Mesendoderm (in vitro differentiated cells): ENCODE data around the gene SFI1.

ENCODE experiments used
- DNase-seq: peaks from one replicate; pipeline ENCODE4 v3.0.0; 2013
- H2AK5ac ChIP-seq: 2 replicates; pipeline ENCODE4 v1.6.1; 2013; ENCODE audit warnings: low read length, inconsistent platforms
- H2BK120ac ChIP-seq: 2 replicates; pipeline ENCODE4 v1.6.1; 2013; ENCODE audit warnings: low read depth, mild to moderate bottlenecking, low read length, moderate library complexity, mixed read lengths
- H2BK15ac ChIP-seq: replicated peaks from 2 replicates; pipeline ENCODE4 v1.6.1; 2013; ENCODE audit warnings: low read depth, mild to moderate bottlenecking, moderate library complexity
- H2BK5ac ChIP-seq: 2 replicates; pipeline ENCODE4 v1.6.1; 2013; ENCODE audit warnings: low read length, inconsistent platforms
- H3K18ac ChIP-seq: 2 replicates; pipeline ENCODE4 v1.6.1; 2013; ENCODE audit warnings: mild to moderate bottlenecking, low read length, mixed read lengths
- H3K23ac ChIP-seq: one replicate; pipeline ENCODE4 v1.6.1; 2013; ENCODE audit warnings: low read length
- H3K27ac ChIP-seq: 2 replicates; pipeline ENCODE4 v1.5.1; 2013; ENCODE audit warnings: low read depth, mild to moderate bottlenecking, inconsistent platforms, low read length, moderate library complexity
- H3K27me3 ChIP-seq: 2 replicates; pipeline ENCODE4 v1.6.1; 2013; ENCODE audit warnings: low read length, control low read depth, mild to moderate bottlenecking, inconsistent platforms; ENCODE audit not compliant: insufficient read depth, poor library complexity
- H3K36me3 ChIP-seq: 2 replicates; pipeline ENCODE4 v1.6.1; 2013; ENCODE audit warnings: low read length, inconsistent platforms; ENCODE audit not compliant: control insufficient read depth, insufficient read depth
- H3K4ac ChIP-seq: one replicate; pipeline ENCODE4 v1.6.1; 2013; ENCODE audit warnings: low read depth, mild to moderate bottlenecking, low read length, moderate library complexity
- H3K4me1 ChIP-seq: 2 replicates; pipeline ENCODE4 v1.6.1; 2013; ENCODE audit warnings: low read depth, low read length, inconsistent platforms; ENCODE audit not compliant: control insufficient read depth
- H3K4me2 ChIP-seq: 2 replicates; pipeline ENCODE4 v1.6.1; 2013; ENCODE audit warnings: low read length
- H3K4me3 ChIP-seq: 2 replicates; pipeline ENCODE4 v1.5.1; 2013; ENCODE audit warnings: mild to moderate bottlenecking, low read length
- H3K56ac ChIP-seq: one replicate; pipeline ENCODE4 v1.6.1; 2013; ENCODE audit warnings: low read length
- H3K79me1 ChIP-seq: 2 replicates; pipeline ENCODE4 v1.6.1; 2013; ENCODE audit warnings: low read length, inconsistent platforms
- H3K79me2 ChIP-seq: 2 replicates; pipeline ENCODE4 v1.6.1; 2013; ENCODE audit warnings: mild to moderate bottlenecking, low read length; ENCODE audit not compliant: control insufficient read depth, insufficient read depth
- H3K9ac ChIP-seq: 2 replicates; pipeline ENCODE4 v1.6.1; 2013; ENCODE audit warnings: low read length, inconsistent platforms
- H4K5ac ChIP-seq: one replicate; pipeline ENCODE4 v1.6.1; 2013; ENCODE audit warnings: low read length
- H4K8ac ChIP-seq: one replicate; pipeline ENCODE4 v1.6.1; 2013; ENCODE audit warnings: low read depth, mild to moderate bottlenecking, control low read depth, low read length, moderate library complexity
- WGBS: extraction: QIAGEN DNeasy Blood & Tissue Kit; methylation state at CpG from one replicate; pipeline ENCODE4 v1.1.7; 2013; ENCODE audit warnings: low lambda C conversion rate, missing lambda C conversion rate; ENCODE audit not compliant: insufficient coverage; ENCODE audit errors: extremely low coverage; 5-methylcytosine and 5-hydroxymethylcytosine counted together

SFI1 gene

DNA sequence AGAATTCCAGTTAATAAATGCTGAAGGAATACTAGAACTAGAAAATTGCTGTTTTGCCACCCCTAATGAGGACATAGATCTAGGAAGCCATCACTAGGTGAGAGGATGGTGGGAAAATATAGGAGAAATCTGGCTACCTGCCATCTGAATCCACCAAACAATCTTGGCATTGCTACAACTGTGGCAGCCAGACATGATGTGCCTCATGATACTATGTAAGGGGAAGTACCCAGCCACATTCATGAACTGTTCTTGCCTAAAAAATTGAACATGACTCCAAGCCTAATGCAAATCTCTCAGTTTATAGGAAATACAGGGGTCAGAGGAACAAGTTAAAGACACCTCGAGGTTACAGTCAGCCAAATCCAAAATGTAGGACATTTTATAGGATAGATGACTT lies 72.8 kb downstream of the SFI1 start:
- no peak overlapping the region for H2BK120ac ChIP-seq
- no CpG with 5 or more reads among the region's 1 CpG for WGBS
- no peaks in the 10 kb centered on the region for H3K4me1 ChIP-seq
- no peak overlapping the region for H3K27ac ChIP-seq
- H2BK15ac ChIP-seq, result no peak overlapping the region
- H3K4me2 ChIP-seq, result no peak overlapping the region
- DNase-seq, result no peak
- no peaks in the 10 kb centered on the region for H3K27me3 ChIP-seq
- no peak overlapping the region for H2AK5ac ChIP-seq
- no peaks in the 10 kb centered on the region for H3K79me1 ChIP-seq
- H3K4ac ChIP-seq, result no peak overlapping the region
- no peak overlapping the region for H4K5ac ChIP-seq
- H3K56ac ChIP-seq, result no peak overlapping the region
- no peak overlapping the region for H3K23ac ChIP-seq
- H3K4me3 ChIP-seq, result no peak overlapping the region
- no peaks in the 10 kb centered on the region for H3K79me2 ChIP-seq
- H3K18ac ChIP-seq, result no peak overlapping the region
- no peak overlapping the region for H2BK5ac ChIP-seq
- no peak overlapping the region for H3K9ac ChIP-seq
- no peaks in the 10 kb centered on the region for H3K36me3 ChIP-seq
- H4K8ac ChIP-seq, result no peak overlapping the region

DNA sequence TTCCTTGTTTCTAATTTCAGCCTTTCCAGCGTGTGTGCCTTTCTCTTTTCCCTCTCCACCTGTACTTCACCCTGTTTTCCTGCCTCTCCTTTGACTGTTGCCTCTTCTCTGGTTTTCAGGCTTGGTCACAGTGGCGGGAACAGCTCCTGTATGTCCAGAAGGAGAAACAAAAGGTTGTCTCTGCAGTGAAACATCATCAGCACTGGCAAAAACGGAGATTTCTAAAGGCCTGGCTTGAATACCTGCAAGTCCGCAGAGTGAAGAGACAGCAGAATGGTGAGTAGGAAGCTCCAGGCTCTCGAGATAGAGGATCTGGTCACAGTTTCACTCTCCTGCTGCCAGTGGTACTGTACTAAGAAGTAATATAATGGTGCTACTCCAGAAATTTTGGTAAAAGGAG lies 76.6 kb downstream of the SFI1 start:
- Histone ChIP-seq H3K56ac (no peak overlapping the region), H3K27ac (no peak overlapping the region), H2BK15ac (no peak overlapping the region), H3K9ac (no peak overlapping the region), H2AK5ac (no peak overlapping the region), H3K79me2 (no peaks in the 10 kb centered on the region), H3K4me1 (no peaks in the 10 kb centered on the region), H3K4ac (no peak overlapping the region), H3K18ac (no peak overlapping the region), H3K23ac (no peak overlapping the region), H3K4me3 (no peak overlapping the region), H3K27me3 (no peaks in the 10 kb centered on the region), H3K4me2 (no peak overlapping the region), H4K5ac (no peak overlapping the region), H2BK5ac (no peak overlapping the region), H3K36me3 (no peaks in the 10 kb centered on the region), H3K79me1 (no peaks in the 10 kb centered on the region), H4K8ac (no peak overlapping the region), H2BK120ac (no peak overlapping the region)
- DNase-seq, result no peak
- WGBS, result no CpG with 5 or more reads among the region's 5 CpGs

DNA sequence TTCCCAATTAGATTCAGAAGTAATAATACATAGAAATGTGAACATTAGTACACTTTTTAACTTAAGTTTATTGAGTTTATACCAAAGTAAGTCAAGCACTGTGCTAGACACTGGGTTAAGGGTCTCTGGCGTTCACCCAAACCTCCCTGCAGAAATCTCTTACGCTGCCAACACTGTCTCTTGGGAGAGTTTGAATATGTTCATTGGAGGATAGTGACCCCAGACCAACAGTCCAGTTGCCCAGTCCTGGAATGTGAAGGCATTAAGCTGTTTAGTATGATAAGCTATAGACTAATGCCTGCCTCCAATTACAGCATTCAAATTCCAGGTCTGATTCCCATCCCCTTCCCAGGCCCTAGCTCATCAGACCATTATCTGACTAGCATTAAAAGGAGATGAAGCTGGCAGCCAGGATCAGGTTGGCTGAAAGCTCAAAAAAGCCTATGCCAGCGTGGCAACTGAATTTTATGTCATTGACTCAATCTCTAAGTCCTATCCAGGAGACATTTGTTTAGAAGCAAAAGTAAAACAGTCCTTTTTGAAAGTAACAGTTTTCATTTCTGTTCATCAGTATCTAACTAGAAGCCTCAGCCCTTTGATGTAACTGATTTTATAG lies 77.8 kb downstream of the SFI1 start:
- H3K4me2 ChIP-seq, result no peak overlapping the region
- no peak overlapping the region for H4K8ac ChIP-seq
- DNase-seq, result no peak
- no peak overlapping the region for H3K4me3 ChIP-seq
- no peak overlapping the region for H3K23ac ChIP-seq
- no peak overlapping the region for H3K18ac ChIP-seq
- no peak overlapping the region for H4K5ac ChIP-seq
- no peak overlapping the region for H3K4ac ChIP-seq
- no peak overlapping the region for H2BK5ac ChIP-seq
- no peaks in the 10 kb centered on the region for H3K79me2 ChIP-seq
- no peak overlapping the region for H2BK15ac ChIP-seq
- WGBS, result no CpG with 5 or more reads among the region's 3 CpGs
- H3K27me3 ChIP-seq, result no peaks in the 10 kb centered on the region
- no peaks in the 10 kb centered on the region for H3K79me1 ChIP-seq
- no peak overlapping the region for H3K27ac ChIP-seq
- H2BK120ac ChIP-seq, result no peak overlapping the region
- no peak overlapping the region for H2AK5ac ChIP-seq
- H3K9ac ChIP-seq, result no peak overlapping the region
- H3K4me1 ChIP-seq, result no peaks in the 10 kb centered on the region
- no peak overlapping the region for H3K56ac ChIP-seq
- H3K36me3 ChIP-seq, result no peaks in the 10 kb centered on the region

DNA sequence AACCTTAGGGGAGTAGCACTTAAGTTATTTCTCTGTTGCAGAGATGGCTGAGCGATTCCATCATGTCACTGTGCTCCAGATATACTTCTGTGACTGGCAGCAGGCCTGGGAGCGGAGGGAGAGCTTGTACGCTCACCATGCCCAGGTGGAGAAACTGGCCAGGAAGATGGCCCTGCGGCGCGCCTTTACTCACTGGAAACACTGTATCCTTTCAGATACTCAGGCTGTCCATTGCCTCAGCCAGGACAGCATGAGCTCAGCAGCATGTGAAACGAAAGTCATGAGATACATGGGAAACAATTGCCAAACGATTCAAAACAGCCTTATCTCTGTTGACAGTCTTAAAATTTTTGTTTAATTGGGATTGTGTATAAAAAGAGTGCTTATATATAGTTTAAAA lies 78.9 kb downstream of the SFI1 start:
- Histone ChIP-seq H3K27me3 (no peaks in the 10 kb centered on the region), H2AK5ac (no peak overlapping the region), H2BK15ac (no peak overlapping the region), H3K4me1 (no peaks in the 10 kb centered on the region), H3K79me1 (no peaks in the 10 kb centered on the region), H4K5ac (no peak overlapping the region), H3K36me3 (no peaks in the 10 kb centered on the region), H3K23ac (no peak overlapping the region), H3K4me3 (no peak overlapping the region), H4K8ac (no peak overlapping the region), H3K18ac (no peak overlapping the region), H3K27ac (no peak overlapping the region), H3K9ac (no peak overlapping the region), H3K4ac (no peak overlapping the region), H3K4me2 (no peak overlapping the region), H3K79me2 (no peaks in the 10 kb centered on the region), H2BK120ac (no peak overlapping the region), H3K56ac (no peak overlapping the region), H2BK5ac (no peak overlapping the region)
- DNase-seq, result no peak
- WGBS, result no CpG with 5 or more reads among the region's 8 CpGs

DNA sequence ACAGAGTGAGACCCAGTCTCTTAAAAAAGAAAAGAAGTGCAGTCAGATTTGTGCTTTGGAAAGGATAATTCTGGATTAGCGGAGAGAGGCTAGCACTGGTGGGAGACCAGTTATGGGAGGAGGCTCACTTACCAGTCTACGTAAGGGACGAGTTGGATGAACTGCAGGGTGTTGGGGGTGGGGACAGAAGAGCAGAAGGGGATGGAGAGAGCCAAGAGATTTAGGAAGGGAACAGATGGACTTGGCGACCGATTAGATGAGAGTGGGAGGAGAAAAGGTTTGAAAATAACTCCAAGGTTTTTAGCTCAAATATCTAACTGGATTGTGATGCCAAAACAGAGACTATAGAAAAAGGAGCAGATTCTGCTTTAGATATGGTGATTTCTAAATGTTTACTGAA lies 81.4 kb downstream of the SFI1 start:
- no peak overlapping the region for H2BK120ac ChIP-seq
- H3K23ac ChIP-seq, result no peak overlapping the region
- no peaks in the 10 kb centered on the region for H3K36me3 ChIP-seq
- no peak overlapping the region for H3K4me2 ChIP-seq
- DNase-seq, result no peak
- no peak overlapping the region for H4K8ac ChIP-seq
- H3K79me2 ChIP-seq, result no peaks in the 10 kb centered on the region
- H3K18ac ChIP-seq, result no peak overlapping the region
- no peak overlapping the region for H3K9ac ChIP-seq
- no CpG with 5 or more reads among the region's 5 CpGs for WGBS
- H3K4me3 ChIP-seq, result no peak overlapping the region
- no peak overlapping the region for H2BK5ac ChIP-seq
- no peaks in the 10 kb centered on the region for H3K27me3 ChIP-seq
- H2AK5ac ChIP-seq, result no peak overlapping the region
- no peak overlapping the region for H3K4ac ChIP-seq
- no peak overlapping the region for H2BK15ac ChIP-seq
- H3K4me1 ChIP-seq, result no peaks in the 10 kb centered on the region
- H4K5ac ChIP-seq, result no peak overlapping the region
- H3K56ac ChIP-seq, result no peak overlapping the region
- H3K27ac ChIP-seq, result no peak overlapping the region
- H3K79me1 ChIP-seq, result no peaks in the 10 kb centered on the region

DNA sequence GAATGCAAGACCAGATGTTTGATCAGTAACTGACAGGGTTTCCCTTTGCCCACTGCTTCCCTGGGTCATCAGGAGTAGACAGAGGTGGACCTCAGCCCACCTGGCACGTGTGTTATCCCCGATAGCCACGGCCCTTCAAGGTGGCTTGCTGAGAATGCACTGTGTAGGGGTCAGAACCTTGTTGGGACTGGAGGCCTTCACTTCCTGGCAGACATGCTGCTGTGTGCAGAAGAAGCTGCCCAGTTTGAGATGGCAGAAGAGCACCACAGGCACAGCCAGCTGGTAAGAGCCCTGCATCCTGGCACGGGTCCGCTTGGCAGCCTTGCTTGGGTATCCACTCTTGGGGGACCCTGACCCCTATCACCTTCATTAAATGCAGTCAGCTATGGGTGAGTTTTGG lies 81.8 kb downstream of the SFI1 start:
- no peak overlapping the region for H4K5ac ChIP-seq
- no peak overlapping the region for H3K4me3 ChIP-seq
- DNase-seq, result no peak
- no peak overlapping the region for H2AK5ac ChIP-seq
- H2BK120ac ChIP-seq, result no peak overlapping the region
- no peak overlapping the region for H3K4ac ChIP-seq
- H3K9ac ChIP-seq, result no peak overlapping the region
- no peak overlapping the region for H3K27ac ChIP-seq
- H3K56ac ChIP-seq, result no peak overlapping the region
- no peak overlapping the region for H2BK5ac ChIP-seq
- H3K79me1 ChIP-seq, result no peaks in the 10 kb centered on the region
- H3K36me3 ChIP-seq, result no peaks in the 10 kb centered on the region
- H3K18ac ChIP-seq, result no peak overlapping the region
- no peak overlapping the region for H2BK15ac ChIP-seq
- H3K23ac ChIP-seq, result no peak overlapping the region
- no peak overlapping the region for H3K4me2 ChIP-seq
- H3K79me2 ChIP-seq, result no peaks in the 10 kb centered on the region
- no peaks in the 10 kb centered on the region for H3K27me3 ChIP-seq
- WGBS, result no CpG with 5 or more reads among the region's 5 CpGs
- H4K8ac ChIP-seq, result no peak overlapping the region
- no peaks in the 10 kb centered on the region for H3K4me1 ChIP-seq
